HEK293 (cell line): ENCODE measurements around the gene PNPLA5.

Source experiments
- CTCF ChIP-seq: fragments of 450-650 bp; formaldehyde crosslinking; IDR thresholded peaks from 2 replicates; pipeline ENCODE4 v1.5.1; 2016; ENCODE audit warnings: missing biosample characterization, missing genetic modification characterization
- INSM2 ChIP-seq: fragments of 450-650 bp; formaldehyde crosslinking; IDR thresholded peaks from 2 replicates; pipeline ENCODE4 v1.5.1; 2016; ENCODE audit warnings: missing biosample characterization, missing genetic modification characterization
- KLF16 ChIP-seq: fragments of 450-650 bp; formaldehyde crosslinking; IDR thresholded peaks from 2 replicates; pipeline ENCODE4 v1.5.1; 2017; ENCODE audit warnings: missing biosample characterization, missing genetic modification characterization
- YY1 ChIP-seq: fragments of 450-650 bp; formaldehyde crosslinking; IDR thresholded peaks from 2 replicates; pipeline ENCODE4 v1.5.1; 2018; ENCODE audit warnings: missing biosample characterization, missing genetic modification characterization
- YY2 ChIP-seq: fragments of 450-650 bp; formaldehyde crosslinking; IDR thresholded peaks from 2 replicates; pipeline ENCODE4 v1.5.1; 2016; ENCODE audit warnings: missing biosample characterization, missing genetic modification characterization
- ZNF202 ChIP-seq: fragments of 450-650 bp; formaldehyde crosslinking; IDR thresholded peaks from 2 replicates; pipeline ENCODE4 v1.5.1; 2016; ENCODE audit warnings: missing biosample characterization, missing genetic modification characterization, borderline replicate concordance
- ZNF239 ChIP-seq: fragments of 450-650 bp; formaldehyde crosslinking; IDR thresholded peaks from 2 replicates; pipeline ENCODE4 v1.5.1; 2016; ENCODE audit warnings: missing biosample characterization, missing genetic modification characterization
- ZNF24 ChIP-seq: fragments of 450-650 bp; formaldehyde crosslinking; IDR thresholded peaks from 2 replicates; pipeline ENCODE4 v1.5.1; 2016; ENCODE audit warnings: missing biosample characterization, missing genetic modification characterization
- ZNF404 ChIP-seq: fragments of 450-650 bp; formaldehyde crosslinking; IDR thresholded peaks from 2 replicates; pipeline ENCODE4 v1.5.1; 2017; ENCODE audit warnings: missing biosample characterization, missing genetic modification characterization
- ZNF473 ChIP-seq: fragments of 450-650 bp; formaldehyde crosslinking; IDR thresholded peaks from 2 replicates; pipeline ENCODE4 v1.5.1; 2017; ENCODE audit warnings: missing biosample characterization, missing genetic modification characterization
- ZNF776 ChIP-seq: fragments of 450-650 bp; formaldehyde crosslinking; IDR thresholded peaks from 2 replicates; pipeline ENCODE4 v1.5.0; 2017; ENCODE audit warnings: missing biosample characterization, missing genetic modification characterization, borderline replicate concordance
- ZNF843 ChIP-seq: fragments of 450-650 bp; formaldehyde crosslinking; IDR thresholded peaks from 2 replicates; pipeline ENCODE4 v1.5.1; 2016; ENCODE audit warnings: missing biosample characterization, missing genetic modification characterization
- ZSCAN5A ChIP-seq: fragments of 450-650 bp; formaldehyde crosslinking; IDR thresholded peaks from 2 replicates; pipeline ENCODE4 v1.5.1; 2016; ENCODE audit warnings: missing biosample characterization, missing genetic modification characterization
- TF ChIP-seq, protein P1 (sequence below): fragments of 450-650 bp; formaldehyde crosslinking; IDR thresholded peaks from 2 replicates; pipeline ENCODE4 v1.5.1; 2016; ENCODE audit warnings: missing biosample characterization, missing genetic modification characterization

GRCh38 chr22:43886231-43886630, 5.6 kb downstream of the PNPLA5 start:
- TF ChIP-seq KLF16 (tag by site-specific recombination) (no peak), ZNF473 (tag by site-specific recombination) (no peak), CTCF (tag by site-specific recombination) (no peak), ZNF776 (tag by site-specific recombination) (no peak), YY2 (tag by site-specific recombination) (no peak), YY1 (no peak), ZNF404 (no peak), ZNF24 (tag by site-specific recombination) (no peak), ZNF202 (tag by site-specific recombination) (no peak), ZNF239 (tag by site-specific recombination) (no peak), ZSCAN5A (tag by site-specific recombination) (no peak), INSM2 (tag by site-specific recombination) (no peak), ZNF843 (no peak)
- TF ChIP-seq, protein P1, sequence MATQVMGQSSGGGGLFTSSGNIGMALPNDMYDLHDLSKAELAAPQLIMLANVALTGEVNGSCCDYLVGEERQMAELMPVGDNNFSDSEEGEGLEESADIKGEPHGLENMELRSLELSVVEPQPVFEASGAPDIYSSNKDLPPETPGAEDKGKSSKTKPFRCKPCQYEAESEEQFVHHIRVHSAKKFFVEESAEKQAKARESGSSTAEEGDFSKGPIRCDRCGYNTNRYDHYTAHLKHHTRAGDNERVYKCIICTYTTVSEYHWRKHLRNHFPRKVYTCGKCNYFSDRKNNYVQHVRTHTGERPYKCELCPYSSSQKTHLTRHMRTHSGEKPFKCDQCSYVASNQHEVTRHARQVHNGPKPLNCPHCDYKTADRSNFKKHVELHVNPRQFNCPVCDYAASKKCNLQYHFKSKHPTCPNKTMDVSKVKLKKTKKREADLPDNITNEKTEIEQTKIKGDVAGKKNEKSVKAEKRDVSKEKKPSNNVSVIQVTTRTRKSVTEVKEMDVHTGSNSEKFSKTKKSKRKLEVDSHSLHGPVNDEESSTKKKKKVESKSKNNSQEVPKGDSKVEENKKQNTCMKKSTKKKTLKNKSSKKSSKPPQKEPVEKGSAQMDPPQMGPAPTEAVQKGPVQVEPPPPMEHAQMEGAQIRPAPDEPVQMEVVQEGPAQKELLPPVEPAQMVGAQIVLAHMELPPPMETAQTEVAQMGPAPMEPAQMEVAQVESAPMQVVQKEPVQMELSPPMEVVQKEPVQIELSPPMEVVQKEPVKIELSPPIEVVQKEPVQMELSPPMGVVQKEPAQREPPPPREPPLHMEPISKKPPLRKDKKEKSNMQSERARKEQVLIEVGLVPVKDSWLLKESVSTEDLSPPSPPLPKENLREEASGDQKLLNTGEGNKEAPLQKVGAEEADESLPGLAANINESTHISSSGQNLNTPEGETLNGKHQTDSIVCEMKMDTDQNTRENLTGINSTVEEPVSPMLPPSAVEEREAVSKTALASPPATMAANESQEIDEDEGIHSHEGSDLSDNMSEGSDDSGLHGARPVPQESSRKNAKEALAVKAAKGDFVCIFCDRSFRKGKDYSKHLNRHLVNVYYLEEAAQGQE = no peak
